ENCODE results near the gene TRIM44. TPM values are rescaled to one million over a fixed set of nuclear protein-coding genes. Genes with fewer than 3 reads are reported as not detected.

TRIM44 gene
- total RNA-seq, 1 experiment from 2014 or later = 16.3 TPM

DNA sequence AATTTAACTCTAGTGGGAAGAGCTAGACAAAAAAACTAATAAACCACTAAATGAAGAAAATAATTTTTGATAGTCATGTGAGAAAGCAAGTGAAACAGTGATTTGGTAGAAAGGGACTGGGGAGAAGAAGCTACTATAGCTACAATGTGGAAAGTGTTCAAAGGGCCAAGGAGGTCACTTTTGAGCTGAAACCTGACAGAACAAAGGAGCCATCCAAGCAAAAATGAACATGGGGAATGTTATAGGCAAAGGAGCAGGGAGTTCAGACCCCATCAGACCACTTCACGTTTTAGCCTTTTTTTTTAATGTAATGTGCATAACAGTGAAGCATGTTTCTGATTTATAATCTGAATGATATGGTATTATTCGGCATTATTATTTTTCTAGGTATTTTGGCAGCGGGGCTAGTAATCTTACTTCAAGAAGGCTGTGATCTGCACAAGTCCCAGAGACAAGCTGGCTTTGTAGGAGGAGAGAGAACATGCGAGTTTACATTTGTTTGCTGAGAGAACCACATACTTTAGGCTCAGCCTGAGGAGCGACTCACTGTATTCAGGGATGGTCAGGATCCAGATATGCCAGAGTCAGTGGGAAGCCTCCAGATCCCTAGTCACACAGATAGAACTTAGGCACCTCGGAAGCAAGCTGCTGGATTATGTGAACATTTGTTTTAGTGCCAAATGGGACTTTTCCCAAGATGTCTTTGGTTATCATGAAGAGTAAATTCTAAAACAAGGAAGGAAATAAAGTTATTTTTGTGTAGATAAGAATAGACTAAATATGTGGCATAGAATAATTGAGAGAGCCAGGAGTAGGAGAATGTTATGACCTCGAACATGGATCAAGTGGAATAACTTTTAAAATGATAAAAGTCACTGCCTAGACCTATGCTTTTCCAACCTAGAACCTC is 118.6 kb downstream of the TRIM44 start:
- 0 out of 2 replicates have a peak, but pooled peaks cover 9% of the 10 kb centered on the region for H4K20me1 ChIP-seq (ENCODE audit: insufficient read depth, low read depth, low read length)
- H3K4me1 ChIP-seq (ENCODE audit: low read length) = no peaks in the 10 kb centered on the region
- H2AFZ ChIP-seq (ENCODE audit: low read length) = no peak overlapping the region
- no peaks in the 10 kb centered on the region for H3K9me3 ChIP-seq (ENCODE audit: low read length)
- no peaks in the 10 kb centered on the region for H3K27me3 ChIP-seq (ENCODE audit: low read length)
- H3K9ac ChIP-seq (ENCODE audit: low read length) = no peak overlapping the region
- H3K36me3 ChIP-seq (ENCODE audit: insufficient read depth, low read length) = no peaks in the 10 kb centered on the region
- no peaks in the 10 kb centered on the region for H3K9me2 ChIP-seq (replicated peaks; ENCODE audit: insufficient read depth, low read length)
- H3K4me2 ChIP-seq (ENCODE audit: low read depth, low read length, poor library complexity, severe bottlenecking) = no peak overlapping the region
- no peak overlapping the region for H3K27ac ChIP-seq (ENCODE audit: low read length)
- H3K4me3 ChIP-seq (ENCODE audit: low read length) = no peak overlapping the region
- no peak for DNase-seq
- no peaks in the 10 kb centered on the region for H3K79me2 ChIP-seq (ENCODE audit: low read length)

DNA sequence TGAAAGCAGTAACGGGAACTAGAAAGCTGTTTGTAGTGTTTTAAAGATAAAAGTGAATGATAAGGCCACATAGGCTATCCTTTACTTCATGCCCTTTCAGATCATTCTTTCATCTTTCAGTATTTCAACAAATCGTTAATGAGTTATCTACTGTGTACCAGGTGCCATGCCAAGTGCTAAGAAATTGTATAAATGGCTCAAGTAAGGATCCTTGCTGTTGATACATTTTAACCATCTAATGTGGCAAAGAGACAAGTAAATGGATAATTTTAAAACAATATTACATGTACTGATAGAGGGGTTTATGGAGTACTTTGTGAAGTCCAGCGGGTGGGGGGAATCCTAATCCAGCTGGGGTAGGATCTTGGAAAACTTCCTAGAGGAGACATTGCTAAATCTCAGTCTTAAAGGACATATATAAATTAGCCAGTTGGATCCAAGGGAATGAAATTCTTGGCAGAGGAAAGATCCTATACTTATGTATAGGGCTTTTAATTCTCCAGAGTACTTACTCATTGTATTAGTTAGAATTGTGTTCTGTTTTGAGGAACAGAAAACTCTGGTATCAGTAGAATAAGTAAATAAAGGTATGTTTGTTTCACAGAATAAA is 119.4 kb downstream of the TRIM44 start:
- no peak overlapping the region for H2AFZ ChIP-seq (ENCODE audit: low read length)
- no peaks in the 10 kb centered on the region for H3K36me3 ChIP-seq (ENCODE audit: insufficient read depth, low read length)
- no peaks in the 10 kb centered on the region for H3K27me3 ChIP-seq (ENCODE audit: low read length)
- H3K4me1 ChIP-seq (ENCODE audit: low read length) = no peaks in the 10 kb centered on the region
- H4K20me1 ChIP-seq (ENCODE audit: insufficient read depth, low read depth, low read length) = peaks cover 14% of the 10 kb centered on the region; the same call in 1 of the 2 replicates
- H3K9me3 ChIP-seq (ENCODE audit: low read length) = no peaks in the 10 kb centered on the region
- no peak overlapping the region for H3K9ac ChIP-seq (ENCODE audit: low read length)
- H3K9me2 ChIP-seq (replicated peaks; ENCODE audit: insufficient read depth, low read length) = no peaks in the 10 kb centered on the region
- H3K79me2 ChIP-seq (ENCODE audit: low read length) = no peaks in the 10 kb centered on the region
- no peak overlapping the region for H3K27ac ChIP-seq (ENCODE audit: low read length)
- H3K4me3 ChIP-seq (ENCODE audit: low read length) = no peak overlapping the region
- DNase-seq = no peak
- H3K4me2 ChIP-seq (ENCODE audit: low read depth, low read length, poor library complexity, severe bottlenecking) = no peak overlapping the region

DNA sequence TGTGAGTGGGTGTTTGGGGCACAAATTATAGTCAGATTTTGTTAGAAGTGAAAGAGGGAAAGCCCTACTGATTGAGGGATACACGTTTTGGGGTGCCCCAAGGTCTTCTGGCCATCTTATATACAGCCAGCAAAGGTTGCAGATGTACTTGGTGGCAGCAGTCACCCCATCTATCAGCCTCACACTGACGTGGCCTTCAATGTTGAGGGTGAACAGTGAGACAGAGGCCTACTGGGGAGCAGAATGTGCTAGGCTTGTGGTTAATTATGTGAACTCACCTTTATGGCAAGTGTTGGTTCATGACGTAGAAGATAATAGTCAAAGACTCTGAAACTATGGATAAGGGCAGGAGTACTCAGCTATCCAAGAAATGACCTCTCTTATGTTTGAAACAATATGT is 121.2 kb downstream of the TRIM44 start:
- no peaks in the 10 kb centered on the region for H3K9me3 ChIP-seq (ENCODE audit: low read length)
- no peaks in the 10 kb centered on the region for H3K36me3 ChIP-seq (ENCODE audit: insufficient read depth, low read length)
- H3K27ac ChIP-seq (ENCODE audit: low read length) = no peak overlapping the region
- no peak overlapping the region for H2AFZ ChIP-seq (ENCODE audit: low read length)
- no peak overlapping the region for H3K4me3 ChIP-seq (ENCODE audit: low read length)
- no peak overlapping the region for H3K4me2 ChIP-seq (ENCODE audit: low read depth, low read length, poor library complexity, severe bottlenecking)
- peaks cover 16% of the 10 kb centered on the region; the same call in 1 of the 2 replicates for H4K20me1 ChIP-seq (ENCODE audit: insufficient read depth, low read depth, low read length)
- no peaks in the 10 kb centered on the region for H3K4me1 ChIP-seq (ENCODE audit: low read length)
- H3K9ac ChIP-seq (ENCODE audit: low read length) = no peak overlapping the region
- H3K79me2 ChIP-seq (ENCODE audit: low read length) = no peaks in the 10 kb centered on the region
- DNase-seq = no peak
- no peaks in the 10 kb centered on the region for H3K9me2 ChIP-seq (replicated peaks; ENCODE audit: insufficient read depth, low read length)
- no peaks in the 10 kb centered on the region for H3K27me3 ChIP-seq (ENCODE audit: low read length)

DNA sequence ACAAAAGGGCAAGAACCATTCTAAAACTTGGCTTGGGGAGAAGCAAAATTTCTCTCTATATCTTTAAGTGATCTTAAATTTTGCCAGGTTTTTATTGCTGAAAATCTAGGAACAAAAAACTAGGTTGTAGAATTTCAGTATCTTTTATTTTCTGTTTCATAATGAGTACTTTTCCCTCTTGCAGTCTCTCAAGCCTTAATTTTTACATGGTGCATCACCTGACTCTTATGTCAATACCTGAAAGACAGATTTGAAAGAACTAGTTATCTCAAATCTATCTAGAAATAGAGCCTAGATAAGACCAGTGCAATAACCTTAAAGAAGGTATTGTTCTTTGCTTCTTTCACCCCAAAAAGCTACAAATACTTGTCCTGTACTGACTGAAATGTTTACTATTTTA is 122.1 kb downstream of the TRIM44 start:
- Histone ChIP-seq H3K79me2 (ENCODE audit: low read length) (no peaks in the 10 kb centered on the region), H4K20me1 (ENCODE audit: insufficient read depth, low read depth, low read length) (peaks cover 16% of the 10 kb centered on the region; the same call in 1 of the 2 replicates), H3K27ac (ENCODE audit: low read length) (no peak overlapping the region), H3K4me1 (ENCODE audit: low read length) (no peaks in the 10 kb centered on the region), H3K27me3 (ENCODE audit: low read length) (no peaks in the 10 kb centered on the region), H3K9ac (ENCODE audit: low read length) (no peak overlapping the region), H3K9me3 (ENCODE audit: low read length) (no peaks in the 10 kb centered on the region), H2AFZ (ENCODE audit: low read length) (no peak overlapping the region), H3K4me2 (ENCODE audit: low read depth, low read length, poor library complexity, severe bottlenecking) (no peak overlapping the region), H3K4me3 (ENCODE audit: low read length) (no peak overlapping the region), H3K9me2 (replicated peaks; ENCODE audit: insufficient read depth, low read length) (no peaks in the 10 kb centered on the region), H3K36me3 (ENCODE audit: insufficient read depth, low read length) (no peaks in the 10 kb centered on the region)
- DNase-seq = no peak

DNA sequence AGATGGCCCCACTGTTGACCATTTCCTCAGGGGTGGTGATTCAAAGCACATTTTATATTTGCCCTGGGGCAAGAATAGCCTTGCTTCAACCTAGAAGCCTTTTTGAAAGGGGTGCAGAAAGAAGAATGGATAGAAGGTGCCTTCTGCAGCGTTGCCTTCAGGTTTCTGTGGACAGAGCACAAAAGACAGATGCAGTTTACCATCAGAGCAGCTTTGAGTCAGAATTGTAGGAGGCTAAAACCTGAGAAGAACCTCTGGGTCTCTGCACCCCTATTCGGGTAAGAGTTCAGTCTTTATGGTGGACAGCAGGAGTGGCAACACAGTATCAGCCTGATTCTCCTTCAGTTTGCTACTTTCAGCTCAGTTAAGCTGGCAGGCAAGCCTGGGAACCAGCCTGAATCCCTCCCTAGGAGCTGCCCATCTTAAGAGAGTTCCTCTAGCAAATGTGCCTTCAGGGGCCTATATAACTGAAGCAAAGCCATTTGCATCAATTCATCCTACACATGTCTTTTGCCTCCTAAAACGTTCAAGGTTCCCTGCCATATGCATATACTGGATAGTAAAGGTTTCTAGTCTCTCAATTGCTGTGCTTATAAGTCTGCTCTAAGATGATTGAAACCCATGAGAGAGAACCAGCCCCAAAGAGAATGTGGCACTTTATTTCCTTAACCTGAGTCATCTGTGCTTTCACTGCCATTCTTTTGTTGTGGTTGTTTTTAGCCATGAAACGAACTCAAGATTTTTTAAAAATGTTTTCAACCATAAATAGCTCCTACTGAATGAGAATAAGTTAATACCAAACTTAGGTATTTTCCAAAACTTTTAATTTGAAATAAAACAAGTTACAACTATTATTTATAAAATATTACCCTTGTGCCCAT is 123.0 kb downstream of the TRIM44 start:
- Histone ChIP-seq H3K36me3 (ENCODE audit: insufficient read depth, low read length) (no peaks in the 10 kb centered on the region), H3K4me3 (ENCODE audit: low read length) (no peak overlapping the region), H3K4me1 (ENCODE audit: low read length) (no peaks in the 10 kb centered on the region; the same call in 1 of the 2 replicates), H4K20me1 (ENCODE audit: insufficient read depth, low read depth, low read length) (peaks cover 16% of the 10 kb centered on the region; the same call in 1 of the 2 replicates), H3K27ac (ENCODE audit: low read length) (no peak overlapping the region), H3K9me2 (replicated peaks; ENCODE audit: insufficient read depth, low read length) (no peaks in the 10 kb centered on the region), H3K9ac (ENCODE audit: low read length) (no peak overlapping the region), H3K9me3 (ENCODE audit: low read length) (no peaks in the 10 kb centered on the region), H3K4me2 (ENCODE audit: low read depth, low read length, poor library complexity, severe bottlenecking) (no peak overlapping the region), H3K27me3 (ENCODE audit: low read length) (no peaks in the 10 kb centered on the region), H2AFZ (ENCODE audit: low read length) (no peak overlapping the region), H3K79me2 (ENCODE audit: low read length) (no peaks in the 10 kb centered on the region)
- DNase-seq = no peak

DNA sequence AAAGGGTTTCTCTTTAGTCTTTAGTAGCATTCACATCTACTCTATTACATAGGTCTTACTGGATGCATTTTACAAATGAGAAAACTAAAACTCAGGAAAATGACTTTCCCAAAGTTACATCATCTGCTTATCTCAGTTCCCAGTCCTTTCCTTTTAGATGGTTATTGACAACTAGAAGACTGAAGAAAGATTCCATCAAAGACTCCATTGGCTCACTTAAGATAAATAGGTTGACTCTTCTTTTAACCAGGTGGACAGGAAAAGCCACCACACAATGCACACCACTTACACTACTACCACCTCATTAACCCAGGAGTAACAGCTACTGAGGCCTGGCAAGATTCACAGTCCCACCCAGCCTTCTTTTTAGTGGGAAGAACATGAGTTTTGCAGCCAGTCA is 123.6 kb downstream of the TRIM44 start:
- H4K20me1 ChIP-seq (ENCODE audit: insufficient read depth, low read depth, low read length) = peaks cover 16% of the 10 kb centered on the region; the same call in 1 of the 2 replicates
- no peak for DNase-seq
- no peaks in the 10 kb centered on the region for H3K9me2 ChIP-seq (replicated peaks; ENCODE audit: insufficient read depth, low read length)
- no peak overlapping the region for H2AFZ ChIP-seq (ENCODE audit: low read length)
- H3K4me3 ChIP-seq (ENCODE audit: low read length) = no peak overlapping the region
- H3K27me3 ChIP-seq (ENCODE audit: low read length) = no peaks in the 10 kb centered on the region
- no peak overlapping the region for H3K27ac ChIP-seq (ENCODE audit: low read length)
- no peaks in the 10 kb centered on the region for H3K36me3 ChIP-seq (ENCODE audit: insufficient read depth, low read length)
- no peaks in the 10 kb centered on the region for H3K79me2 ChIP-seq (ENCODE audit: low read length)
- peaks cover 2% of the 10 kb centered on the region for H3K4me1 ChIP-seq (ENCODE audit: low read length)
- H3K9me3 ChIP-seq (ENCODE audit: low read length) = no peaks in the 10 kb centered on the region
- H3K4me2 ChIP-seq (ENCODE audit: low read depth, low read length, poor library complexity, severe bottlenecking) = no peak overlapping the region
- H3K9ac ChIP-seq (ENCODE audit: low read length) = no peak overlapping the region

DNA sequence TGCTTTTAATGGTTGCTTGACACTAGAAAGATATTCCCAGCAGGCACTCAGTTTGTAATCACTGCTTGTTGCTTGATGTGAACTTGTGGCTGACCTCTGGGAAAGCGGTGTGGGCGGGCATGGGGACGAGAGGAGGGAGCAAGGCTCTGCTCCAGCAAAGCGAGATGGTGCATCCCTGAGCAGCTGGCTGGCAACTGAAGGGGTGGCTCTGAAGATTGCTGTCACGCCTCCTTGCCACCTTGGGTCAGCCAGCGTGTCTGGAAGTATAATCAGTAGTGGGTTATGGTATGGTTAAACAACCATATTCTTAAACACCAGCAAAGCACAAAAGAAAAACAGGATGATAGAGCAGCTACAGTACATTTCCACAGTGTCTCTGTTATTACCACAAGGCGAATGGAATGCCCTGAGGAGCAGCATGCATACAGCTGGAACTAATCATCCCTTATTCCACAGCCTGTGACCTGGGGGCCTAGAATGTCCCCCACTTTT is 124.5 kb downstream of the TRIM44 start:
- no peak for DNase-seq
- Histone ChIP-seq H3K9ac (ENCODE audit: low read length) (no peak overlapping the region), H3K27ac (ENCODE audit: low read length) (no peak overlapping the region), H3K9me3 (ENCODE audit: low read length) (no peaks in the 10 kb centered on the region), H3K4me2 (ENCODE audit: low read depth, low read length, poor library complexity, severe bottlenecking) (no peak overlapping the region), H3K36me3 (ENCODE audit: insufficient read depth, low read length) (no peaks in the 10 kb centered on the region), H2AFZ (ENCODE audit: low read length) (no peak overlapping the region), H3K4me1 (ENCODE audit: low read length) (peaks cover 11% of the 10 kb centered on the region), H3K9me2 (replicated peaks; ENCODE audit: insufficient read depth, low read length) (no peaks in the 10 kb centered on the region), H4K20me1 (ENCODE audit: insufficient read depth, low read depth, low read length) (peaks cover 16% of the 10 kb centered on the region; the same call in 1 of the 2 replicates), H3K27me3 (ENCODE audit: low read length) (no peaks in the 10 kb centered on the region), H3K4me3 (ENCODE audit: low read length) (no peak overlapping the region), H3K79me2 (ENCODE audit: low read length) (no peaks in the 10 kb centered on the region)
